ENCODE results near the gene CCL19. TPM values are rescaled to one million over a fixed set of nuclear protein-coding genes. Genes with fewer than 3 reads are reported as not detected.

Gene CCL19
- total and polyA plus RNA-seq, 2 of the 8 experiments (the other 6 are each of a cell fraction or from before 2014, with no cell fraction given), result not detected

GRCh38 chr9:34716711-34717110 is 25.6 kb upstream of the CCL19 start:
- FAIRE-seq, result no peak
- CTCF ChIA-PET (ENCODE audit: partially characterized antibody), result interaction anchor here (0.6 to 6.6 kb wide), 5 partner anchors 10 to 147 kb away, joined by 3 to 67 read pairs (median 3); no protein-coding TSS in a partner anchor
- no peak for DNase-seq (ENCODE audit: low read depth in 1 of 2, low spot score in 2 of 2)
- TF ChIP-seq KDM5A (IDR thresholded peaks at IDR 0.05; ENCODE audit: low read length), result no peak
- TF ChIP-seq RFX5 (IDR thresholded peaks at IDR 0.05; ENCODE audit: borderline replicate concordance, low read depth, low read length), result no peak
- no peak for TF ChIP-seq SIRT6 (IDR thresholded peaks at IDR 0.05; ENCODE audit: low read length)
- TF ChIP-seq CHD1 (IDR thresholded peaks at IDR 0.05; ENCODE audit: low read depth, low read length), result no peak
- no peak for TF ChIP-seq RXRA (IDR thresholded peaks at IDR 0.05; ENCODE audit: insufficient read depth, low read depth, low read length)
- TF ChIP-seq CEBPB (IDR thresholded peaks at IDR 0.05; ENCODE audit: low read depth, low read length), result no peak
- no peak for TF ChIP-seq FOSL1 (IDR thresholded peaks at IDR 0.05; ENCODE audit: insufficient read depth, low read depth, low read length)
- no peak for TF ChIP-seq POU5F1 (IDR thresholded peaks at IDR 0.05; ENCODE audit: low read depth, low read length)
- no peak for TF ChIP-seq HDAC6 (IDR thresholded peaks at IDR 0.05; ENCODE audit: low read depth, low read length)
- no peak for TF ChIP-seq MAFK (IDR thresholded peaks at IDR 0.05; ENCODE audit: low read depth, low read length)
- TF ChIP-seq JUND (IDR thresholded peaks at IDR 0.05; ENCODE audit: low read length), result no peak
- no peak for TF ChIP-seq NANOG (IDR thresholded peaks at IDR 0.05; ENCODE audit: insufficient read depth, low read depth, low read length, poor library complexity, severe bottlenecking)
- no peak for TF ChIP-seq PHF8 (conservative IDR thresholded peaks at IDR 0.05; ENCODE audit: low read depth, low read length)
- no peak for TF ChIP-seq USF2 (IDR thresholded peaks at IDR 0.05; ENCODE audit: low read length)

More at GRCh38 chr9:34716711-34717110, 25.6 kb upstream of the CCL19 start:
- Histone ChIP-seq H3K14ac (ENCODE audit: insufficient read length) (no peak overlapping the region), H3K36me3 (ENCODE audit: control insufficient read depth in 2 of 4, insufficient read depth in 4 of 4, low read length in 3 of 4) (no peaks in the 10 kb centered on the region), H3K4me3 (ENCODE audit: extremely low read depth in 1 of 4, insufficient read depth in 2 of 4, low read depth in 3 of 4, low read length in 4 of 4) (no peak overlapping the region), H2BK20ac (ENCODE audit: low read length) (no peak overlapping the region), H2BK120ac (replicated peaks; ENCODE audit: low read depth, low read length) (no peak overlapping the region), H2AFZ (ENCODE audit: low read length) (no peak overlapping the region), H3K27me3 (replicated peaks in 1 of 4; ENCODE audit: control insufficient read depth in 3 of 4, extremely low read depth in 1 of 4, insufficient read depth in 3 of 4, low read length in 3 of 4) (peaks cover 0 to 3% (median 0%) of the 10 kb centered on the region in 4 experiments; a peak in 3 of 7 replicates), H3K4me1 (replicated peaks in 1 of 4; ENCODE audit: control insufficient read depth in 3 of 4, insufficient read depth in 4 of 4, low read length in 3 of 4) (0 out of 7 replicates have a peak, but pooled peaks cover 0 to 4% (median 0%) of the 10 kb centered on the region in 4 experiments), H3K9me3 (ENCODE audit: insufficient read depth in 2 of 2, low read depth in 1 of 2, low read length in 1 of 2) (no peaks in the 10 kb centered on the region), H2BK5ac (ENCODE audit: low read depth, low read length) (no peak overlapping the region), H3K56ac (replicated peaks; ENCODE audit: insufficient read length, low read depth, low read length) (no peak overlapping the region), H4K20me1 (replicated peaks in 1 of 2; ENCODE audit: control insufficient read depth in 1 of 2, insufficient read depth in 2 of 2, low read length in 2 of 2) (no peaks in the 10 kb centered on the region), H3K27ac (ENCODE audit: low read depth, low read length) (no peak overlapping the region), H3K23ac (ENCODE audit: insufficient read length) (no peak overlapping the region), H2AK5ac (ENCODE audit: low read depth, low read length) (no peak overlapping the region), H3K79me2 (ENCODE audit: control insufficient read depth in 1 of 2, insufficient read depth in 2 of 2, low read length in 2 of 2) (no peaks in the 10 kb centered on the region), H3K79me1 (ENCODE audit: low read depth, low read length) (no peaks in the 10 kb centered on the region), H3K9ac (replicated peaks in 1 of 4; ENCODE audit: extremely low read depth in 1 of 4, low read depth in 3 of 4, low read length in 3 of 4) (no peak overlapping the region), H3K4me2 (ENCODE audit: insufficient read depth in 1 of 2, low read depth in 2 of 2, low read length in 2 of 2) (no peak overlapping the region), H2BK15ac (ENCODE audit: low read length) (no peak overlapping the region), H2BK12ac (ENCODE audit: low read depth, low read length) (no peak overlapping the region), H4K8ac (ENCODE audit: extremely low read depth, insufficient read depth, low read length) (no peak overlapping the region), H3K23me2 (ENCODE audit: low read depth, low read length) (0 out of 2 replicates have a peak, but pooled peaks cover 2% of the 10 kb centered on the region), H3K4ac (replicated peaks; ENCODE audit: insufficient read length, low read depth, low read length) (no peak overlapping the region), H4K5ac (ENCODE audit: insufficient read length, low read depth, low read length) (no peak overlapping the region), H3K18ac (ENCODE audit: extremely low read depth, low read length) (no peak overlapping the region), H4K91ac (replicated peaks; ENCODE audit: insufficient read length, low read length) (no peak overlapping the region)
- 96% methylated on average over 4 of the region's 4 CpGs; no CpG with 5 or more reads in 1 of the 2 experiments for WGBS, 2 experiments (ENCODE audit: extremely low coverage in 1 of 2, insufficient coverage in 1 of 2, insufficient read length in 1 of 2, insufficient replicate concordance in 2 of 2, low coverage in 1 of 2, low lambda C conversion rate in 2 of 2, missing lambda C conversion rate in 1 of 2)
- POLR2A ChIA-PET (ENCODE audit: partially characterized antibody), result interaction anchor here (0.6 kb wide), 1 partner anchor 366 kb away, joined by 3 read pairs; no protein-coding TSS in a partner anchor
